Panc1 (cell line): ENCODE measurements around the gene METTL15. TPM values are rescaled to one million over a fixed set of nuclear protein-coding genes. Genes with fewer than 3 reads are reported as not detected.

Experiments used
- ATAC-seq: fragments of 200-7000 bp; cut with Tn5 transposase; 2 replicates; pipeline ENCODE4 v1.9.1; 2020; ENCODE audit warnings: mild to moderate bottlenecking, moderate library complexity
- BruUV-seq: library from RNA; stranded (reverse); fragments of 400-500 nt; replicated peaks from 2 replicates; lab custom pipeline; 2021; lab: Mats Ljungman, UMichigan
- CTCF ChIA-PET: fragments of 300-600 bp; sonication (Branson Sonifier 250); formaldehyde crosslinking; loops from one replicate; lab custom pipeline; 2022; ENCODE audit warnings: antibody characterized with exemption; lab: Charles Lee
- POLR2A ChIA-PET: fragments of 300-600 bp; sonication (Branson Sonifier 250); formaldehyde crosslinking; loops from one replicate; lab custom pipeline; 2022; ENCODE audit warnings: antibody characterized with exemption; lab: Charles Lee
- DNase-seq: peaks from one replicate; pipeline ENCODE4 v3.0.0-alpha.2; 2010; ENCODE audit warnings: low read depth, low spot score
- H3K27ac ChIP-seq: 2 replicates; pipeline ENCODE4 v1.5.1; 2011; ENCODE audit warnings: mild to moderate bottlenecking, low read length, inconsistent platforms
- H3K27me3 ChIP-seq: fragments of 200-500 bp; sonication (Bioruptor generic); 2 replicates; pipeline ENCODE4 v1.6.0; 2014; ENCODE audit warnings: low read length, inconsistent platforms; ENCODE audit not compliant: control insufficient read depth, insufficient read depth
- H3K36me3 ChIP-seq: fragments of 200-500 bp; sonication (Bioruptor generic); 2 replicates; pipeline ENCODE4 v1.5.1; 2014; ENCODE audit warnings: inconsistent platforms, mild to moderate bottlenecking, low read length, moderate library complexity; ENCODE audit not compliant: control insufficient read depth, insufficient read depth
- H3K4me1 ChIP-seq: 2 replicates; pipeline ENCODE4 v1.5.1; 2011; ENCODE audit warnings: inconsistent platforms, mild to moderate bottlenecking, low read length, moderate library complexity; ENCODE audit not compliant: control insufficient read depth, insufficient read depth
- H3K4me3 ChIP-seq, 2 experiments: 2 replicates each; pipeline ENCODE4 v1.5.1; 2011 to 2012; ENCODE audit warnings: low read depth in 2 of 2, low read length in 2 of 2, mild to moderate bottlenecking in 2 of 2, inconsistent platforms in 1 of 2, moderate library complexity in 1 of 2
- H3K9me3 ChIP-seq: fragments of 200-500 bp; sonication (Bioruptor generic); 2 replicates; pipeline ENCODE4 v1.5.1; 2014; ENCODE audit warnings: low read depth, mild to moderate bottlenecking, inconsistent platforms, low read length, moderate library complexity; ENCODE audit not compliant: control insufficient read depth, insufficient read depth
- CTCF ChIP-seq: fragments of 450-650 bp; IDR thresholded peaks from 2 replicates; pipeline ENCODE4 v1.5.1; 2017; ENCODE audit warnings: mild to moderate bottlenecking
- POLR2AphosphoS5 ChIP-seq: IDR thresholded peaks from 2 replicates; pipeline ENCODE4 v1.6.1; 2012; ENCODE audit warnings: mild to moderate bottlenecking, low read depth, low read length, moderate library complexity
- REST ChIP-seq, 2 experiments: IDR thresholded peaks; 2 replicates each; pipeline ENCODE4 v1.6.1; 2011 to 2012; ENCODE audit warnings: low read depth in 2 of 2, control low read depth in 1 of 2, low read length in 1 of 2, mild to moderate bottlenecking in 1 of 2, moderate library complexity in 1 of 2; ENCODE audit not compliant: insufficient read depth in 1 of 2
- SIN3A ChIP-seq: IDR thresholded peaks from 2 replicates; pipeline ENCODE4 v1.6.1; 2012; ENCODE audit warnings: low read depth, mild to moderate bottlenecking, low read length, moderate library complexity, borderline replicate concordance; ENCODE audit not compliant: insufficient read depth
- TCF7L2 ChIP-seq: IDR thresholded peaks from 2 replicates; pipeline ENCODE4 v1.6.1; 2011; ENCODE audit warnings: mild to moderate bottlenecking, low read depth, low read length, inconsistent platforms
- in situ Hi-C: cut with HindIII; loops from 2 replicates; pipeline ENCODE4 v1.10.0; 2016; ENCODE audit warnings: low sequenced_read_pairs, low pct_unique_long_range_greater_than_20kb
- intact Hi-C: fragments of 100-400 bp; cut with micrococcal nuclease; formaldehyde crosslinking; loops from one replicate; pipeline ENCODE4 v1.10.0; 2022; ENCODE audit not compliant: unreplicated experiment
- total RNA-seq: library from RNA; stranded (reverse); gene quantifications from one replicate; pipeline ENCODE4 v1.2.1, GENCODE V29; 2021; ENCODE audit not compliant: unreplicated experiment

Gene METTL15
- total RNA-seq, 1 experiment from 2014 or later: 11.4 TPM

GRCh38 chr11:28105869-28106268 lies 2.3 kb upstream of the METTL15 start:
- peaks cover 9% of the 10 kb centered on the region for H3K36me3 ChIP-seq
- peaks cover 39% of the 10 kb centered on the region for H3K4me1 ChIP-seq
- no peaks in the 10 kb centered on the region for H3K27me3 ChIP-seq
- no peak for ATAC-seq
- H3K9me3 ChIP-seq: no peaks in the 10 kb centered on the region
- intact Hi-C loops (loop anchor here (5.0 kb wide), 1 partner anchor 409 kb away; no protein-coding TSS in a partner anchor), in situ Hi-C loops (loop anchor here (25.0 kb wide), 1 partner anchor 394 kb away; the partner anchor contains the start of gene BDNF)
- H3K27ac ChIP-seq: peak overlapping the region; percentile 82
- peak overlapping the region; percentile 84 to 96 for H3K4me3 ChIP-seq
- POLR2A ChIA-PET: interaction anchor here (0.6 to 0.7 kb wide), 6 partner anchors 28 to 481 kb away, joined by 8 to 22 read pairs (median 12); no protein-coding TSS in a partner anchor
- no TSS peak for BruUV-seq
- DNase-seq: peak; percentile 33
- TF ChIP-seq TCF7L2: no peak
- no peak for TF ChIP-seq CTCF
- TF ChIP-seq REST (IDR thresholded peaks at IDR 0.05; ENCODE audit: insufficient read depth in 1 of 2, low read depth in 2 of 2, low read length in 1 of 2): no peak
- TF ChIP-seq POLR2AphosphoS5: no peak
- TF ChIP-seq SIN3A: no peak
- CTCF ChIA-PET: no interaction called here

- TF ChIP-seq REST (IDR thresholded peaks at IDR 0.05; ENCODE audit: insufficient read depth in 1 of 2, low read depth in 2 of 2, low read length in 1 of 2): no peak
- no peak for TF ChIP-seq TCF7L2
- no peak for TF ChIP-seq CTCF
- TF ChIP-seq POLR2AphosphoS5: no peak
- TF ChIP-seq SIN3A: no peak
- ChIA-PET CTCF (no interaction called here), POLR2A (interaction anchor here (0.6 to 0.7 kb wide), 8 partner anchors 29 to 481 kb away, joined by 4 to 22 read pairs (median 10); no protein-coding TSS in a partner anchor)
- in situ Hi-C loops: loop anchor here (25.0 kb wide), 1 partner anchor 394 kb away; the partner anchor contains the start of gene BDNF
- Histone ChIP-seq H3K9me3 (no peaks in the 10 kb centered on the region), H3K36me3 (peaks cover 9% of the 10 kb centered on the region), H3K27me3 (no peaks in the 10 kb centered on the region), H3K27ac (peak overlapping the region; percentile 82), H3K4me1 (peaks cover 39% of the 10 kb centered on the region), H3K4me3 (peak overlapping the region; percentile 84 to 96)
- BruUV-seq: no TSS peak
- DNase-seq (no peak), ATAC-seq (no peak)
- intact Hi-C loops: loop anchor here (5.0 kb wide), 1 partner anchor 409 kb away; no protein-coding TSS in a partner anchor
Measured at GRCh38 chr11:28106353-28107043, 1.7 kb upstream of the METTL15 start.
